Activated T-cell treated with anti-CD3 and anti-CD28 coated beads, Interleukin-2, amount 50 U/mL, for 72 hours (primary cell): Measurements from ENCODE around the gene C3orf33. TPM values are rescaled to one million over a fixed set of nuclear protein-coding genes. Genes with fewer than 3 reads are reported as not detected.

Source experiments
- total RNA-seq, 2 donors: library from RNA; stranded (reverse); gene quantifications; one replicate each; pipeline ENCODE4 v1.2.3, GENCODE V29; 2022

Gene C3orf33
- total RNA-seq, 2 donors from 2014 or later: 3.3 to 5.1 TPM

Other genes with a start within 250 kb of the C3orf33 start
- 1 to 10 TPM in 1 of 2 donors, under 1 TPM in 1; 0.14 to 1.1 TPM for gene PLCH1, start 61.2 kb downstream of the C3orf33 start, total RNA-seq
- 10 to 100 TPM; 30.0 to 39.5 TPM for gene SLC33A1, start 48.1 kb upstream of the C3orf33 start, total RNA-seq
- gene GMPS, start 64.4 kb upstream of the C3orf33 start, total RNA-seq: 100 to 1,000 TPM; 126 to 147 TPM